ENCODE data around the gene ENTPD2.
"Not testable (repeated sequence)": the region's sequence is repeated elsewhere in the genome, so short reads cannot be mapped to it uniquely, and the experiment has no call there.

The ENTPD2 gene

GRCh38 chr9:137064027-137064879, 10.4 kb upstream of the ENTPD2 start:
- no peak for DNase-seq (ENCODE audit: low spot score)

- DNase-seq (ENCODE audit: low spot score) = no peak
These were observed 9.6 kb upstream of the ENTPD2 start for GRCh38 chr9:137063311-137064026.

GRCh38 chr9:137062798-137063197, 8.9 kb upstream of the ENTPD2 start:
- not testable (repeated sequence) for DNase-seq (ENCODE audit: low spot score)

- no peak for DNase-seq (ENCODE audit: low spot score)
These were observed 8.5 kb upstream of the ENTPD2 start for GRCh38 chr9:137062384-137062783.

- DNase-seq (ENCODE audit: low spot score) = no peak
These were observed 4.8 kb upstream of the ENTPD2 start for GRCh38 chr9:137058521-137059234.

- DNase-seq (ENCODE audit: low spot score) = no peak
These were observed 3.7 kb upstream of the ENTPD2 start for GRCh38 chr9:137057545-137057944.

- no peak for DNase-seq (ENCODE audit: low spot score)
These were observed 3.0 kb upstream of the ENTPD2 start for GRCh38 chr9:137056739-137057415.

- DNase-seq (ENCODE audit: low spot score) = peak; percentile 49
These were observed 1.8 kb upstream of the ENTPD2 start for GRCh38 chr9:137055385-137056364.

GRCh38 chr9:137054932-137055384, 1.1 kb upstream of the ENTPD2 start:
- no peak for DNase-seq (ENCODE audit: low spot score)

GRCh38 chr9:137052998-137053943, 590 bp downstream of the ENTPD2 start:
- no peak for DNase-seq (ENCODE audit: low spot score)

GRCh38 chr9:137052293-137052692, 1.6 kb downstream of the ENTPD2 start:
- DNase-seq (ENCODE audit: low spot score) = no peak

GRCh38 chr9:137051145-137051724, 2.6 kb downstream of the ENTPD2 start:
- DNase-seq (ENCODE audit: low spot score) = no peak

- no peak for DNase-seq (ENCODE audit: low spot score)
These were observed 3.3 kb downstream of the ENTPD2 start for GRCh38 chr9:137050570-137050969.

GRCh38 chr9:137049544-137050449, 4.1 kb downstream of the ENTPD2 start:
- DNase-seq (ENCODE audit: low spot score) = peak; percentile 30

- no peak for DNase-seq (ENCODE audit: low spot score)
These were observed 5.0 kb downstream of the ENTPD2 start for GRCh38 chr9:137048655-137049543.

GRCh38 chr9:137046088-137046787, 7.6 kb downstream of the ENTPD2 start, which contains the start of gene NPDC1:
TSS of gene NPDC1 (minus strand) at chr9:137046177. CDS start at chr9:137045989, 188 bp downstream.
- DNase-seq (ENCODE audit: low spot score) = peak; percentile 88
